Colonic mucosa (tissue), 4 donors: ENCODE measurements around the gene SLC29A2. TPM values are rescaled to one million over a fixed set of nuclear protein-coding genes. Genes with fewer than 3 reads are reported as not detected.

Source experiments
- DNase-seq: peaks from one replicate; pipeline ENCODE4 v3.0.0-alpha.2; 2020
- H3K27ac ChIP-seq: fragments of 200-600 bp; one replicate; pipeline ENCODE4 v1.8.0; 2021
- H3K27me3 ChIP-seq: fragments of 200-600 bp; one replicate; pipeline ENCODE4 v1.8.0; 2021
- H3K36me3 ChIP-seq: fragments of 200-600 bp; one replicate; pipeline ENCODE4 v1.8.0; 2021
- H3K4me1 ChIP-seq: fragments of 200-600 bp; one replicate; pipeline ENCODE4 v1.8.0; 2021; ENCODE audit warnings: mild to moderate bottlenecking
- H3K4me3 ChIP-seq: fragments of 200-600 bp; one replicate; pipeline ENCODE4 v1.8.0; 2021
- H3K9ac ChIP-seq, 2 donors: one replicate each; pipeline ENCODE4 v1.7.0; 2013; ENCODE audit warnings: control low read depth in 2 of 2, low read depth in 2 of 2, low read length in 2 of 2
- H3K9me3 ChIP-seq: fragments of 200-600 bp; one replicate; pipeline ENCODE4 v1.8.0; 2021
- intact Hi-C: fragments of 100-400 bp; cut with DNase I; formaldehyde crosslinking; loops from one replicate; pipeline ENCODE4 v1.14.1; 2022
- total RNA-seq, 2 donors: library from RNA; stranded (reverse); fragmentation: NEBNext Ultra II Directional in 1 of 2; extraction: Animal tissue kit (Norgen Biotek cat#: 25700) in 1 of 2; gene quantifications; one replicate each; pipeline ENCODE4 v1.2.1, GENCODE V29; 2021
- TF ChIP-seq, protein P1 (sequence below): fragments of 200-600 bp; IDR thresholded peaks from one replicate; pipeline ENCODE4 v1.8.0; 2022; ENCODE audit warnings: antibody characterized with exemption, mild to moderate bottlenecking
- donor health status: healthy.
- donor health status: DM: no; HTN: no; CAD: no.
- donor health status: DM: no; HTN: no; CAD: no.

The SLC29A2 gene
- total RNA-seq, 2 donors from 2014 or later = 20.2 to 28.3 TPM

DNA sequence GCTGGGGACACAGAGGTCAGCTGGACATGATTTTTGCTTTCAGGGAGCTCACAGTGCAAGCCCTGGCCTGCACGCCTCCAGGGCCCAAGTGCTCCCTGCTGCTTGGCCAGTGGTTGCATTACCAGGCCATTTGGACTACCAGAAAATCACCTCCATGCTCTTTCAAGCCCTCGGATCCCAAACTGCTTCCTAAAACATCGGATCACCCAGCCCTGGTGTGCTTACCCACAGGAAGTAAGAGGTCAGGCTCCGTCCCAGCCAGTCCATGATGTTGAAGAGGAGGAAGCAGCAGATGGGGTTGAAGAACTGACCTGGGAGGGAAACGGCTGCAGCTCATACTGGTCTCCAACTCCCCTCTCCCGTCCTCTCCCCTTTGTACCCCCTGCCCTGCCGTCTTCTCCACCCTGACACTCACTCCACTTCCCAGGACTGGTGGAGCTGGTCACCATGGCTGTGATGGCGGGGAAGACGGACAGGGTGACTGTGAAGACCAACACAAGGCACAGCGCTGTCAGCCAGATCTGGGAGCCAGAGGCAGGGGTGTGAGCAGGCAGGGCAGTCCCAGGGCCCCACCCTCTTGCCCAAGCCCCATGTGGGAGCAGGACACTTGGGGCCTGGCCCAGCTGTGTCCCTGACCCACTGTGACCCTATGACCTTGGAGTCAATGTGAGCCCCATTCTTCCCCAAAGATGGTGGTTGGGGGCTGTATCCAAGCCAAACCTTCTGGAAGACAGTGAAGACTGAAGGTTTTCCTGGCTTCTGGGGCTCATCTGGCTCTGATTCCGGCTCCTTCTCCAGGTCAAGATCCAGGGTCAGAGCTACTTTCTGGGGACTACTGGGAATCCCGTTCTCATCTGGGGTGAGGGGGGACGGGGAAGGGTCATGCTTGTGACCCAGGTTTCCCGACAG, 5.6 kb downstream of the SLC29A2 start:
- H3K4me1 ChIP-seq = no peaks in the 10 kb centered on the region
- TF ChIP-seq, protein P1, sequence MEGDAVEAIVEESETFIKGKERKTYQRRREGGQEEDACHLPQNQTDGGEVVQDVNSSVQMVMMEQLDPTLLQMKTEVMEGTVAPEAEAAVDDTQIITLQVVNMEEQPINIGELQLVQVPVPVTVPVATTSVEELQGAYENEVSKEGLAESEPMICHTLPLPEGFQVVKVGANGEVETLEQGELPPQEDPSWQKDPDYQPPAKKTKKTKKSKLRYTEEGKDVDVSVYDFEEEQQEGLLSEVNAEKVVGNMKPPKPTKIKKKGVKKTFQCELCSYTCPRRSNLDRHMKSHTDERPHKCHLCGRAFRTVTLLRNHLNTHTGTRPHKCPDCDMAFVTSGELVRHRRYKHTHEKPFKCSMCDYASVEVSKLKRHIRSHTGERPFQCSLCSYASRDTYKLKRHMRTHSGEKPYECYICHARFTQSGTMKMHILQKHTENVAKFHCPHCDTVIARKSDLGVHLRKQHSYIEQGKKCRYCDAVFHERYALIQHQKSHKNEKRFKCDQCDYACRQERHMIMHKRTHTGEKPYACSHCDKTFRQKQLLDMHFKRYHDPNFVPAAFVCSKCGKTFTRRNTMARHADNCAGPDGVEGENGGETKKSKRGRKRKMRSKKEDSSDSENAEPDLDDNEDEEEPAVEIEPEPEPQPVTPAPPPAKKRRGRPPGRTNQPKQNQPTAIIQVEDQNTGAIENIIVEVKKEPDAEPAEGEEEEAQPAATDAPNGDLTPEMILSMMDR = no peak
- H3K9me3 ChIP-seq = no peaks in the 10 kb centered on the region
- intact Hi-C loops = no loop called here
- H3K36me3 ChIP-seq = no peaks in the 10 kb centered on the region
- H3K27ac ChIP-seq = no peak overlapping the region
- no peak for DNase-seq
- H3K27me3 ChIP-seq = no peaks in the 10 kb centered on the region
- H3K4me3 ChIP-seq = no peak overlapping the region
- no peak overlapping the region for H3K9ac ChIP-seq

DNA sequence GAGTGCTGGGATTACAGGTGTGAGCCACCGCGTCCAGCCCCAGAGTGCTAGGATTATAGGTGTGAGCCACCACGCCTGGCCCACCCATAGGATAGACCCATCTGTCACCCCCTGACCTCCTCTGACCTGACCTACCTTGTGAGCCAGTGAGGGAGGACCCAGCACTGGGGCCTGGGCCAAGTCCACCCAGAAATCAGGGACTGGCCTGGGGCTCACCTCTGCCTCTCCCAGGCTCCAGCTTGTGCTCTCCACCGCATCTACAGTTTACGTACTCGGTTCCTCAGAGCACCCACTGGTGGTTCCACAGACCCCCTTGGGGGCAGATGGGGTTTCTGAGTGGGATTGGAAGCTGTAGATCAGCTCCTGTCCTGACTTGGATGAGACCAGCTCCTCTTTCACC, 6.4 kb downstream of the SLC29A2 start:
- no peaks in the 10 kb centered on the region for H3K27me3 ChIP-seq
- H3K4me1 ChIP-seq = no peaks in the 10 kb centered on the region
- H3K27ac ChIP-seq = no peak overlapping the region
- intact Hi-C loops = no loop called here
- H3K4me3 ChIP-seq = no peak overlapping the region
- H3K36me3 ChIP-seq = no peaks in the 10 kb centered on the region
- no peaks in the 10 kb centered on the region for H3K9me3 ChIP-seq
- DNase-seq = no peak
- TF ChIP-seq, protein P1 = no peak
- H3K9ac ChIP-seq = no peak overlapping the region

DNA sequence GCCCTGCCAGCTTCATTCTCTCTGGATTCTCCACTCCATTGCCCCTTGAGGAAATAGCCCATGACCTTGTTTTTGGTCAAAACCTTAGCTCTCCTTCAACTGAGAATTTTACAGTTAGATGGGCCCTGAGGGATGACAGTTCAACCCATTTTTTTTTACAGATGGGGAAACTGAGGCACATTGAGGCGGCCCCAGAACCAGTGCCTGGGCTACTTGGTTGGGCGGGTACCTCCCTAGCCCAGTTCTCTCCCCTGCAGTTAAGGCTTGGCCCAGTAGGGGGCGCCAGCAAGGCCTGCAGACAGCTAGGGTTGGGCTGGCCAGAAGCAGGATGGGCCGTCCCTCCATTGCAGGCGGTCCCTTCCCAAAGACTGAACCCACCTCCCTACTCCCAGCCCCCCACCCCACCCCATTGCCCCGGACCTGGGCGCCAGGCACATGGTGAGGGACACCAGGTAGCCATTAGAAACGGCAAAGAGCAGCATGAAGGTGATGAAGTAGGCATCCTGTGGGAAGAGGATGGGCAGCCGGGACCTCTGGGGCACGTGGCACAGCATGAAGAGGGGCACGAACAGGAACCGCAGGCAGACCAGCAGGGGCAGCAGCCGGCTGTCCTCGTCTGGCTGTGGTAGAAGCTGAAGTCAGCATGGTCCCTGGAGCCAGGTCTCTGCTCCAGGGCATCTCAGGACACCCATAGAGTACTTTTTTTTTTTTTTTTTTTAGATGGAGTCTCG, 7.6 kb downstream of the SLC29A2 start:
- TF ChIP-seq, protein P1 = peak; percentile 63
- Histone ChIP-seq H3K4me1 (no peaks in the 10 kb centered on the region), H3K9me3 (no peaks in the 10 kb centered on the region), H3K9ac (no peak overlapping the region), H3K4me3 (no peak overlapping the region), H3K27me3 (no peaks in the 10 kb centered on the region), H3K27ac (no peak overlapping the region), H3K36me3 (no peaks in the 10 kb centered on the region)
- intact Hi-C loops = no loop called here
- peak; percentile 80 for DNase-seq

DNA sequence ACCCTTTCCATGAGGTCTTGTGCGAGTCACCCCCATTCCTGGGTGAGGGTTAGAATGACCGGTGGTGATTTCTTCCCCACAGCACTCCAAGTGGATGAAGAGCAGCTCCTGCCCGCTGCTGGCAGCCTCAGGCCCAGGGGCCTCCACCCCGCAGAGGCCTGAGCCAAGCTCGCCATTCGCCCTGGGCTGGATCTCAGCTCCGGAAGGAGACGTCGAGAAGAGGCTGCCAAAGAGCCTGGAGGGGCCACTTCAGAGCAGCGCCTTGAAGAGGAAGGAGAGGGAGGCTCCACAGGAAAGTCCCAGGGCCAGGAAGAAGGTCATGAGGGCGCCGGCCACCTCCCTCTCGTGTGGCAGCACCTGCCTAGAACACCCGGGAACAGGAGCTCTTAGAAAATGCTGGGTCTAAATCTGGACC, 8.4 kb downstream of the SLC29A2 start:
- TF ChIP-seq, protein P1 = no peak
- H3K4me1 ChIP-seq = no peaks in the 10 kb centered on the region
- DNase-seq = no peak
- no peaks in the 10 kb centered on the region for H3K27me3 ChIP-seq
- no peaks in the 10 kb centered on the region for H3K9me3 ChIP-seq
- H3K9ac ChIP-seq = no peak overlapping the region
- no peak overlapping the region for H3K27ac ChIP-seq
- H3K36me3 ChIP-seq = no peaks in the 10 kb centered on the region
- H3K4me3 ChIP-seq = no peak overlapping the region
- intact Hi-C loops = no loop called here

DNA sequence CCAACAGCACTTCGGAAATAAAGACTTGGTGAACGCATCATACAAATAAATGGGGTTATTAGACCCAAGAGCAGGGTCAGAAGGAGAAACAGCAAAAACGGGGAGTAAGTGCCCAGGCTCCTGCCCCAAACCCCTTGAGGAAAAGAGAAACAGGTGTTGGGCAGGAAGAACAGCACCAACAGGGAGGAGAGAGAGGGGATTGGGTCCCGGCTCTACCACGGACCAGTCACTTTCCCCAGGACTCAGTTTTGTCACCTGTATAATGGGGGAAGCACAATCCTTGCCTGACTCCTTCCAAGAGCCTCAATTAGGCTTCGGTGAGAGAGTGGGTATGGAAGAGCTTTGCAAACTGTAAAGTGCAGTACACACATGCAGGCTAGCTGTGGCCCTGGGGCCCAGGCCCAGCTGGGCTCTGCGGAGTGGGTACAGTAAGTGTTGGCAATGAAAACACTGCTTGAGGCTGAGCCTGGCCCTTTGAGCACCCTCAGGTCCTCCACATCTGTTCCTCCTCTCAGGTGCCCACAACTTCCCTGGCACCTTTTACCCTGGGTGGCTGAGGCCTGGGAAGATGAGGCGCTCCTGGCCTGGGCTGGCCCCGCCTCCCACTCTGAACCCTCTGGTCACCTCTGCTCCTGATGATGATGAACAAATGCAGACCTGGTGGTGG, 8.9 kb downstream of the SLC29A2 start:
- Histone ChIP-seq H3K36me3 (no peaks in the 10 kb centered on the region), H3K9ac (no peak overlapping the region), H3K4me1 (no peaks in the 10 kb centered on the region), H3K27ac (no peak overlapping the region), H3K9me3 (no peaks in the 10 kb centered on the region), H3K27me3 (no peaks in the 10 kb centered on the region), H3K4me3 (no peak overlapping the region)
- no peak for DNase-seq
- intact Hi-C loops = no loop called here
- TF ChIP-seq, protein P1 = no peak
